Adrenal gland (tissue), 5 donors: Measurements from ENCODE around the gene CEP170.

ENCODE experiments used
- POLR2A ChIP-seq, 2 donors: fragments of 450-650 bp; IDR thresholded peaks; one replicate each; pipeline ENCODE4 v1.6.1; 2017; ENCODE audit warnings: antibody characterized with exemption in 2 of 2, mild to moderate bottlenecking in 2 of 2, moderate library complexity in 1 of 2
- TF ChIP-seq, protein P1 (sequence below), 6 experiments: fragments of 450-650 bp in 4 of 6; fragments of 200-600 bp in 2 of 6; sonication (generic) in 1 of 6; IDR thresholded peaks; 1 replicate in 5 of 6; 2 replicates in 1 of 6; pipeline versions ENCODE4 v1.5.1 to v1.8.0; 2016 to 2021; ENCODE audit warnings: antibody characterized with exemption in 6 of 6, mild to moderate bottlenecking in 2 of 6, moderate library complexity in 1 of 6
- donor health status: DM: no; HTN: no; CAD: no.

DNA sequence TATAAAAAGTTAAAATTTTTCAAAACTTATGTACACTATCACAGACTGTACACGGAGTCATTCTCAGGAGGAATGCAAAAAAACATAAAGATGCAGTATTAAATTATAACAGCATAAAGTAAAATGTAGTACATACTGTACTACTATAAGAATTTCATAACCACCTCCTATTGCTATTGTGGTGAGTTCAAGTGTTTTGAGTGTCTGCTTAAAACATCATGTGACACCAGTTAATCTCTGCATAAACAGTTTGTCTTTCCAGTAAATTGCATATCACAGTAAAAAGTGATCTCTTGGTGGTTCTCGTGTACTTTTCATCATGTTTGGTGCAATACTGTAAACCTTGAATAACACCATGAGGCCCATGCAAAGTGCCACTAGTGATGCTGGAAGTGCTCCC is 46.0 kb upstream of the CEP170 start:
- TF ChIP-seq POLR2A (IDR thresholded peaks at IDR 0.05): no peak
- TF ChIP-seq, protein P1, sequence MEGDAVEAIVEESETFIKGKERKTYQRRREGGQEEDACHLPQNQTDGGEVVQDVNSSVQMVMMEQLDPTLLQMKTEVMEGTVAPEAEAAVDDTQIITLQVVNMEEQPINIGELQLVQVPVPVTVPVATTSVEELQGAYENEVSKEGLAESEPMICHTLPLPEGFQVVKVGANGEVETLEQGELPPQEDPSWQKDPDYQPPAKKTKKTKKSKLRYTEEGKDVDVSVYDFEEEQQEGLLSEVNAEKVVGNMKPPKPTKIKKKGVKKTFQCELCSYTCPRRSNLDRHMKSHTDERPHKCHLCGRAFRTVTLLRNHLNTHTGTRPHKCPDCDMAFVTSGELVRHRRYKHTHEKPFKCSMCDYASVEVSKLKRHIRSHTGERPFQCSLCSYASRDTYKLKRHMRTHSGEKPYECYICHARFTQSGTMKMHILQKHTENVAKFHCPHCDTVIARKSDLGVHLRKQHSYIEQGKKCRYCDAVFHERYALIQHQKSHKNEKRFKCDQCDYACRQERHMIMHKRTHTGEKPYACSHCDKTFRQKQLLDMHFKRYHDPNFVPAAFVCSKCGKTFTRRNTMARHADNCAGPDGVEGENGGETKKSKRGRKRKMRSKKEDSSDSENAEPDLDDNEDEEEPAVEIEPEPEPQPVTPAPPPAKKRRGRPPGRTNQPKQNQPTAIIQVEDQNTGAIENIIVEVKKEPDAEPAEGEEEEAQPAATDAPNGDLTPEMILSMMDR (IDR thresholded peaks at IDR 0.05): no peak
